C4-2B (cell line): Measurements from ENCODE around the gene WWTR1.

ENCODE experiments used
- H3K27ac ChIP-seq: fragments of 450-650 bp; 2 replicates; pipeline ENCODE4 v1.5.1; 2017
- ZFX ChIP-seq: fragments of 450-650 bp; IDR thresholded peaks from 2 replicates; pipeline ENCODE4 v1.6.1; 2017
- TF ChIP-seq, protein P1 (sequence below): fragments of 450-650 bp; conservative IDR thresholded peaks from 2 replicates; pipeline ENCODE4 v1.5.1; 2017; ENCODE audit warnings: mild to moderate bottlenecking

WWTR1 gene

DNA sequence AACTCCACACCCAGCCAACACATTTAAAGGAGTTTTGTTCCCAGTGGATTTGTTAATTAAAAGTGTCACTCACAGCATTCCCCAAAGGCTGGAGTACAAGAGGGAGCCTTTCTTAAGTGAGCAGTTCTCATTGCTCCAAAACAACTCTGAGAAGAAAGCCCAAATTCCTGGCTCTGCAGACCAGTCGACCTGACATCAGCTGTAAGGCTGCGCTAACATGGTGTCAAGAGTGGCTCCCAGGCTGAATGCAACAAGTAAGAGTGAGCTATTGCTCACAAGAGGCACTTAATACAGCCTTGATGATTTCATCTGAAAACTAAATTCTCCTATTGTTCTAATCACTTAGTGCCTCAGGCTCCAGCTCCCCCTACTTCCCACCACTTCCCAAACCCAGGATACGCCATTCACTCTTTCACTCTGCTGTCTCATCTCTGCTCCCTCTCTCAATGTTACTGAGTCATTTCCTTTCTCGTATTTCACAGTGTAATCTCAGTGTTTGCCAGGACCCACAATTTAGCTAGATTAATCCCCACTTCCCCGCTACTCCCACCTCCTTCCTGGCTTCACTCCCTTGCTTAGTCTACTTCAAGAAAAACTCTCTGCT is 81.8 kb downstream of the WWTR1 start:
- H3K27ac ChIP-seq, result no peak overlapping the region

DNA sequence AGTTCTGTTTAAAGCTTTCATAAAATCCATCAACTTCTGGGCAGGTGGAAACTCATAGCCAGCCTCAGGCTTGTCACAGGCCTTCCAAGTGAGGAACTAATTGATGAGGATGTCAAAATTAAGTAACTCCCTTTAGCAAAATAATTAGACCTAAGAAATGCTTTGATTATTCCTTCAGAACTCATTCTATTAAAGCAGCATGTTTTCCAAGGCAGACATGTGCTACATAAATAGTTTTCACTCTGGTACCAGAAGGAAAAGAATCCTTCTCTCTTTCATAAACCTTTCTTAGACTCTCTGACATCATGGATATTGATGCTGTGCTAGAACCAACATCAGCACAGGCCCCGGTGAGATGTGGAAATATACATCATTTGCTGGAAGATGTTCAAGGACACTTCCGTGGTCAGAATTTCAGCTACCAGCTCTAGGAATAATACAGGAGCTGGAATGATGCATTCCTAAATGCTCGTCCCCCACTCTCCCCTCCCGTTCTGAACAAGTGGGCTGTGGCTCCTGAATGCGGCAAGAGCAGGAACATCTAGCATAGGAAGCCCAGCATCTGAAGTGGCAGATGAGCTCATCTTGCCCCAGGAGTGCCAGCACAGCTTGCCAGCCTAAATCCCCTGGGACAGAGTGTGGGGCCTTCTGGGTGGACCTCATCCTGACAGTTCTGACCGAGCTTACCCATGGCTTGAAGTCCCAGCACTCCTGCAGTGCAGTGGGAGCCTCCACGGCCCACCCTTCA is 82.4 kb downstream of the WWTR1 start:
- no peak for TF ChIP-seq ZFX
- TF ChIP-seq, protein P1, sequence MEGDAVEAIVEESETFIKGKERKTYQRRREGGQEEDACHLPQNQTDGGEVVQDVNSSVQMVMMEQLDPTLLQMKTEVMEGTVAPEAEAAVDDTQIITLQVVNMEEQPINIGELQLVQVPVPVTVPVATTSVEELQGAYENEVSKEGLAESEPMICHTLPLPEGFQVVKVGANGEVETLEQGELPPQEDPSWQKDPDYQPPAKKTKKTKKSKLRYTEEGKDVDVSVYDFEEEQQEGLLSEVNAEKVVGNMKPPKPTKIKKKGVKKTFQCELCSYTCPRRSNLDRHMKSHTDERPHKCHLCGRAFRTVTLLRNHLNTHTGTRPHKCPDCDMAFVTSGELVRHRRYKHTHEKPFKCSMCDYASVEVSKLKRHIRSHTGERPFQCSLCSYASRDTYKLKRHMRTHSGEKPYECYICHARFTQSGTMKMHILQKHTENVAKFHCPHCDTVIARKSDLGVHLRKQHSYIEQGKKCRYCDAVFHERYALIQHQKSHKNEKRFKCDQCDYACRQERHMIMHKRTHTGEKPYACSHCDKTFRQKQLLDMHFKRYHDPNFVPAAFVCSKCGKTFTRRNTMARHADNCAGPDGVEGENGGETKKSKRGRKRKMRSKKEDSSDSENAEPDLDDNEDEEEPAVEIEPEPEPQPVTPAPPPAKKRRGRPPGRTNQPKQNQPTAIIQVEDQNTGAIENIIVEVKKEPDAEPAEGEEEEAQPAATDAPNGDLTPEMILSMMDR, result no peak
- H3K27ac ChIP-seq, result no peak overlapping the region

More for the DNA sequence above, 81.8 kb downstream of the WWTR1 start:
- TF ChIP-seq, protein P1, result no peak

DNA sequence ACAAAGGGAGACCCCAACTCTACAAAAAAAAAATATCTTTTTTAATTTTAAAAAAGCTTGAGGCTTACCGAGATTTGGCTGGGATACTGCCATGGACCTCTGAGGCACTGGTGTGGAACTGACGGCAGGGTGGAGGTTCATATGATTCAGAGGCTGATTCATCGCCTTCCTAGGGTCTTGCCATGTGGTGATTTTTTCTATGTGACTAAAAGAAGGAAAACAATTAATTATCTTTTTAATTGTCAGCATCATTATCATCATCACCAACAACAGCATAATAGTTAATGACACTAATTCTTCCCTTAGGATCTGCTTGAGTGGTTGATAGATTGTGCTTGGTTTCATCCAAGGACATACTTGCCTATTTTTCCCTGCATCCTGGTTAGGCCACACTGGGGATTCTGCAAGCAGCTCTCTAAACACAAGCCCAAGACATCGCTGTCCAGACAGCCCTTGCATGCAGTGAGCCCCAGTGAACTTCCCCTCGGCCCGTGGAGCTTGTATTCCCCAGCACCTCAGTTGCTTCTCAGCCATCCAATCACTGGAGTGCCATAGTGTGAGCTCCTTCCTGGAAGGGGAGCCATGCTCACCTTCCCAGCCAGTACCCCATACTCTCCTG is 84.9 kb downstream of the WWTR1 start:
- no peak for TF ChIP-seq ZFX
- TF ChIP-seq, protein P1, result no peak
- no peak overlapping the region for H3K27ac ChIP-seq

DNA sequence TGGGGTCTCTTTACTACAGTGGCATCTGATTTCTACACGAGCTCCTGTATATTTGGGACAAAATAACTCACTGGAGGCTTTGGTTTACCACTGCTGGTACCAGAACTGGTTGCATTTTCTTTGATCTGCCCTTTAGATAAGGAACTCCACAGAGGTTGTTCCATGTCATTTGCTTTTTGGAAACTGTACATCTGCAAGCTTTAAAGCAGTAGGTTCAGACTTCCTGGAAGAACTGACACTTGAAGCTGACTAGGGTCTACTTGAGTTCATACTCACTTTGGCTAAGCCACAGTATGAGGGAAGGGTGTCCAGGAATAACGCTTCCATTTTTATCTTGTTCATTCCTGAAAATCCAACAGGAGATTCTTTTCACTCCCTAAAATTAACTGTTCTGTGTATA is 86.4 kb downstream of the WWTR1 start:
- TF ChIP-seq, protein P1, result no peak
- no peak for TF ChIP-seq ZFX
- no peak overlapping the region for H3K27ac ChIP-seq

DNA sequence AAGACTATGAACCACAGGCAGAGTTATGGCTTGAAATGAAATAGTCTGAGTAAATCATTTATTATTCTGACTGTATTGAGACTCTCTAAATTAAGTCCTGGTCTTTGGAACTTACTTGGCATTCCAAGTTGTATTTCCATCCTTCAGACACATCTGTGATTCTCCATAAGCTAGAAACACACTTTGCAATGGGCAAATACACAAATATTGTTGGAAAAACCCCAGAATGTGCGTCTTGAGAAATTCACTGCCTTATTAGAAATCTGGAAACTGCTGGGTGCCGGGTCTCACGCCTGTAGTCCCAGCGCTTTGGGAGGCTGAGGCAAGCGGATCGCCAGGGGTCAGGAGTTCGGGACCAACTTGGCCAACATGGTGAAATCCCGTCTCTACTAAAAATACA is 87.8 kb downstream of the WWTR1 start:
- H3K27ac ChIP-seq, result no peak overlapping the region
- TF ChIP-seq ZFX, result no peak
- TF ChIP-seq, protein P1, result no peak

DNA sequence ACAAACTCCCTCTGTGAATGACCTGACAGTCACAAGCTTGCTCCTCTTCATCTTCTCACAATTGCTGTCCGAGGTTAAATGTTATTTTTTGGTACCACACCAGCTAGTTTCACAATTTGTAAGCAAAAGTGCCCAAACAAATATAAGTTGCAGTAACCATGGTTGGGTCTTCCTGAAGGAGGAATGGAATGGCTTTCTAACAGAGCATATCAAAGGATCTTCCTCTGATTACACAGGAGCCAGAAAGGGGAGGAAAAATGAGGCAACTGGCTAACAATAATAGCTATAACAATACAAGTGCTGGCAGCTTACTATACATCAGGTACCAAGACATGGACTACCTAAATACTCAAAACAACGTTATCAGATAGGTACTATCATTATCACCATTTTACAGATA is 90.4 kb downstream of the WWTR1 start:
- H3K27ac ChIP-seq, result no peak overlapping the region

DNA sequence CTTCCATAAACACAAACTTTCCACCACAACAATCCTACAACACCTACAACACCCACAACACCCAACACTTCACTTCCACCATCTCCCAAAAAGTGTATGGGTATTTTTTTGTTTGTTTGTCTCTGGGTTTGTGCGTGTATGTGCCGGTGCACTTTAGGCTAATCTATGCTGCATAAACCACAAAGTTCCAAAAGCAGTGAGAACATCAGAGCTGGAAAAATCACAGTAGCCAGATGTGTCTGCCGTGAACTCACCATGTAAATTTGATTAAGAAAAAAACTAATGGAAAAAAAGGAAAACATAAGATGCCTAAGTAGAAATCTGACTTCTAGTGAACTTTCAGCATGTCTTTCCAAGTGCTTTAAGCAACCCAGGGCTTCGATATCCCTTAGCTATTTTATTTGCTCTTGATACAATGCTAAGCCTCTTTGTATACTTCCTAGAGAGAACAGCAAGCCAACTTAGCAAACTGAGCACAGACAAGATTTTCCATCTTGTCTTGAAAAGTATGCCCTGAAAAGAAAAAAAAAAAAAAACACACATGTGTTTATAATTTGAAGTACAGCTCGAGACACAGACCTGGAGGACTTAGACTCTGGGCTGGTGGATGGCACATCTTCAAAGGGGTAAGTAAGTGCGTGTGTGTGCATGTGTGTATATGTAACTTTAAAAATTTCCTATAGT is 91.4 kb downstream of the WWTR1 start:
- TF ChIP-seq, protein P1, result no peak
- TF ChIP-seq ZFX, result no peak
- no peak overlapping the region for H3K27ac ChIP-seq

More for the DNA sequence above, 90.4 kb downstream of the WWTR1 start:
- no peak for TF ChIP-seq ZFX
